Breast epithelium (tissue), 4 donors: ENCODE results near the gene DUSP19. TPM values are rescaled to one million over a fixed set of nuclear protein-coding genes. Genes with fewer than 3 reads are reported as not detected.

Experiments
- DNase-seq, 2 donors: peaks; one replicate each; pipeline ENCODE4 v3.0.0-alpha.2; 2019; ENCODE audit warnings: low spot score in 2 of 2
- H3K27ac ChIP-seq, 2 donors: fragments of 200-600 bp; sonication (generic) in 1 of 2; one replicate each; pipeline ENCODE4 v1.5.1; 2016 to 2019; ENCODE audit warnings: mild to moderate bottlenecking in 1 of 2
- H3K27me3 ChIP-seq, 2 donors: fragments of 200-600 bp; sonication (generic) in 1 of 2; one replicate each; pipeline versions ENCODE4 v1.5.1 to v1.6.0; 2017 to 2019; ENCODE audit warnings: control low read depth in 1 of 2, mild to moderate bottlenecking in 1 of 2
- H3K36me3 ChIP-seq: fragments of 200-600 bp; one replicate; pipeline ENCODE4 v1.5.1; 2019
- H3K4me1 ChIP-seq, 2 donors: fragments of 200-600 bp; sonication (generic); one replicate each; pipeline ENCODE4 v1.5.1; 2016 to 2019; ENCODE audit warnings: control low read depth in 1 of 2
- H3K4me3 ChIP-seq, 3 donors: fragments of 200-600 bp; sonication (generic); 1 replicate in 2 of 3; 2 replicates in 1 of 3; pipeline ENCODE4 v1.5.1; 2016 to 2019; ENCODE audit warnings: mild to moderate bottlenecking in 3 of 3, moderate library complexity in 2 of 3
- H3K9me3 ChIP-seq, 2 donors: fragments of 200-600 bp; sonication (generic) in 1 of 2; one replicate each; pipeline ENCODE4 v1.5.1; 2016 to 2019; ENCODE audit warnings: control low read depth in 1 of 2
- CTCF ChIP-seq, 3 donors: fragments of 450-650 bp; IDR thresholded peaks; one replicate each; pipeline ENCODE4 v1.5.1; 2016 to 2017; ENCODE audit warnings: antibody characterized with exemption in 3 of 3, mild to moderate bottlenecking in 3 of 3, moderate library complexity in 3 of 3
- POLR2A ChIP-seq: fragments of 450-650 bp; IDR thresholded peaks from one replicate; pipeline ENCODE4 v1.6.1; 2016; ENCODE audit warnings: antibody characterized with exemption, mild to moderate bottlenecking, moderate library complexity
- POLR2AphosphoS5 ChIP-seq, 3 donors: sonication (generic); formaldehyde crosslinking; IDR thresholded peaks; one replicate each; pipeline ENCODE4 v1.6.1; 2017; ENCODE audit warnings: antibody characterized with exemption in 3 of 3
- intact Hi-C: fragments of 100-400 bp; cut with DNase I; formaldehyde crosslinking; loops from one replicate; pipeline ENCODE4 v1.15.1; 2023; ENCODE audit warnings: low total_unique reads
- total RNA-seq, 3 donors: library from RNA; depleted of rRNA; stranded (reverse); fragments of >200 nt; gene quantifications; one replicate each; pipeline ENCODE4 v1.1.0, GENCODE V29; 2016

The DUSP19 gene
- total RNA-seq, 3 donors from 2014 or later = 1.6 to 3.7 (median 1.9) TPM

- intact Hi-C loops = no loop called here
- no peak overlapping the region for H3K4me3 ChIP-seq
- H3K36me3 ChIP-seq = no peaks in the 10 kb centered on the region
- TF ChIP-seq CTCF (IDR thresholded peaks at IDR 0.05) (no peak), POLR2AphosphoS5 (IDR thresholded peaks at IDR 0.05) (no peak)
- H3K9me3 ChIP-seq = no peaks in the 10 kb centered on the region
- DNase-seq = no peak
- H3K27ac ChIP-seq = no peak overlapping the region
- no peaks in the 10 kb centered on the region for H3K4me1 ChIP-seq
- no peaks in the 10 kb centered on the region for H3K27me3 ChIP-seq
Measured at GRCh38 chr2:183069174-183069573, 9.4 kb upstream of the DUSP19 start.

GRCh38 chr2:183070942-183071844, 7.4 kb upstream of the DUSP19 start:
- DNase-seq = no peak
- intact Hi-C loops = no loop called here
- no peaks in the 10 kb centered on the region for H3K4me1 ChIP-seq
- no peaks in the 10 kb centered on the region for H3K27me3 ChIP-seq
- H3K27ac ChIP-seq = no peak overlapping the region
- TF ChIP-seq POLR2A (no peak), CTCF (IDR thresholded peaks at IDR 0.05) (no peak), POLR2AphosphoS5 (IDR thresholded peaks at IDR 0.05) (no peak)
- no peak overlapping the region for H3K4me3 ChIP-seq
- no peaks in the 10 kb centered on the region for H3K9me3 ChIP-seq
- H3K36me3 ChIP-seq = no peaks in the 10 kb centered on the region

GRCh38 chr2:183072177-183072576, 6.4 kb upstream of the DUSP19 start:
- no peaks in the 10 kb centered on the region for H3K9me3 ChIP-seq
- H3K27ac ChIP-seq = no peak overlapping the region
- H3K4me3 ChIP-seq = no peak overlapping the region
- H3K4me1 ChIP-seq = no peaks in the 10 kb centered on the region
- H3K27me3 ChIP-seq = no peaks in the 10 kb centered on the region
- H3K36me3 ChIP-seq = no peaks in the 10 kb centered on the region
- no peak for DNase-seq
- no peak for TF ChIP-seq CTCF (IDR thresholded peaks at IDR 0.05)
- TF ChIP-seq POLR2AphosphoS5 (IDR thresholded peaks at IDR 0.05) = no peak
- no peak for TF ChIP-seq POLR2A
- intact Hi-C loops = no loop called here

- peak overlapping the region; percentile 63 to 69 (median 67) for H3K4me3 ChIP-seq
- TF ChIP-seq POLR2AphosphoS5 (IDR thresholded peaks at IDR 0.05) = no peak
- no peak for TF ChIP-seq POLR2A
- no peak for TF ChIP-seq CTCF (IDR thresholded peaks at IDR 0.05)
- no peaks in the 10 kb centered on the region for H3K36me3 ChIP-seq
- H3K27me3 ChIP-seq = no peaks in the 10 kb centered on the region
- intact Hi-C loops = no loop called here
- DNase-seq = no peak
- no peaks in the 10 kb centered on the region for H3K9me3 ChIP-seq
- H3K4me1 ChIP-seq = no peaks in the 10 kb centered on the region
- peak overlapping the region; percentile 85 to 87 for H3K27ac ChIP-seq
Measured at GRCh38 chr2:183078163-183078463, 434 bp upstream of the DUSP19 start.

- no peak for DNase-seq
- Histone ChIP-seq H3K27ac (peak overlapping the region; percentile 85 to 87), H3K27me3 (no peaks in the 10 kb centered on the region), H3K4me3 (peak overlapping the region; percentile 63 to 69 (median 67)), H3K36me3 (no peaks in the 10 kb centered on the region), H3K9me3 (no peaks in the 10 kb centered on the region), H3K4me1 (no peaks in the 10 kb centered on the region)
- TF ChIP-seq POLR2AphosphoS5 (IDR thresholded peaks at IDR 0.05) = no peak
- TF ChIP-seq CTCF (IDR thresholded peaks at IDR 0.05) = no peak
- no peak for TF ChIP-seq POLR2A
- intact Hi-C loops = no loop called here
Measured at GRCh38 chr2:183079139-183079775, 710 bp downstream of the DUSP19 start.
